ENCODE data around the gene LHFPL2. TPM values are rescaled to one million over a fixed set of nuclear protein-coding genes. Genes with fewer than 3 reads are reported as not detected.

The LHFPL2 gene
- total and polyA plus RNA-seq, 9 of the 15 experiments (the other 6 are each of a cell fraction or from before 2014, with no cell fraction given), result 1.0 to 6.6 (median 4.6) TPM

- TF ChIP-seq CTCF (IDR thresholded peaks at IDR 0.05 in 2 of 3, conservative IDR thresholded peaks at IDR 0.05 in 1 of 3; ENCODE audit: insufficient read depth in 2 of 3, low read depth in 1 of 3, low read length in 3 of 3) (peak; percentile 43 to 66 (median 57); a peak in 5 of 6 replicates), IFI16 (CRISPR knock-in tag; IDR thresholded peaks at IDR 0.05) (no peak), ZBTB26 (CRISPR knock-in tag; IDR thresholded peaks at IDR 0.05) (no peak), YBX1 (IDR thresholded peaks at IDR 0.05) (no peak), RAD21 (CRISPR knock-in tag; conservative IDR thresholded peaks at IDR 0.05 in 1 of 2, IDR thresholded peaks at IDR 0.05 in 1 of 2) (peak; percentile 50 to 83), MCM3 (IDR thresholded peaks at IDR 0.05) (no peak)
- TF ChIP-seq, protein P1, sequence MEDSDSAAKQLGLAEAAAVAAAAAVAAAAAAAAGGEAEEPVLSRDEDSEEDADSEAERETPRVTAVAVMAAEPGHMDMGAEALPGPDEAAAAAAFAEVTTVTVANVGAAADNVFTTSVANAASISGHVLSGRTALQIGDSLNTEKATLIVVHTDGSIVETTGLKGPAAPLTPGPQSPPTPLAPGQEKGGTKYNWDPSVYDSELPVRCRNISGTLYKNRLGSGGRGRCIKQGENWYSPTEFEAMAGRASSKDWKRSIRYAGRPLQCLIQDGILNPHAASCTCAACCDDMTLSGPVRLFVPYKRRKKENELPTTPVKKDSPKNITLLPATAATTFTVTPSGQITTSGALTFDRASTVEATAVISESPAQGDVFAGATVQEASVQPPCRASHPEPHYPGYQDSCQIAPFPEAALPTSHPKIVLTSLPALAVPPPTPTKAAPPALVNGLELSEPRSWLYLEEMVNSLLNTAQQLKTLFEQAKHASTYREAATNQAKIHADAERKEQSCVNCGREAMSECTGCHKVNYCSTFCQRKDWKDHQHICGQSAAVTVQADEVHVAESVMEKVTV (CRISPR knock-in tag; IDR thresholded peaks at IDR 0.05), result 0 out of 2 replicates have a peak, but pooled peaks have one; percentile 41
Measured at GRCh38 chr5:78627175-78627574, 21.4 kb downstream of the LHFPL2 start (continued).

All from K562 (cell line).